EH (cell line): Measurements from ENCODE around the gene CACNA2D1.
"Not testable (repeated sequence)": the region's sequence is repeated elsewhere in the genome, so short reads cannot be mapped to it uniquely, and the experiment has no call there.

Experiments used
- DNase-seq: peaks from one replicate; pipeline ENCODE4 v3.0.0-alpha.2; 2015; ENCODE audit warnings: low read depth

Gene CACNA2D1

GRCh38 chr7:82166260-82167015 lies 277.1 kb downstream of the CACNA2D1 start:
- no peak for DNase-seq

DNA sequence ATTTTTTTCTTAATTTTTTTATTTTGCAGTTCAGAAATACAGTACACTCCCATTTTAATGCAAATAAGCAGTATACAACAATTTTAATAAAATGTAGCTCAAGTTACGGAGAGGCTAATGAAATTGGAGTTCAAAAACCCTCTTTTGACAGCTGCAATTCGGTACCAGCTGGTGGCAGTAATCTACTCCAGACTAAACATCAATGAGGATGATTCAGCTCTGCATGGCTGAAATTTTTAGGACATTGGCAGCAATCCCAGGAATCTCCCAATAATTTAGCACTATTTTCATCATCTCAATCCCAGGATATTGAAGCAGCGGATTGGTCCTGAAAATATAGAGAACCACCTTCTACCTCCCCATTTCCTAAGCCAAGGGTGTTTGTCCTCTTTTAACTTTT lies 278.8 kb downstream of the CACNA2D1 start:
- DNase-seq, result peak; percentile 85

GRCh38 chr7:82164410-82164809 lies 279.2 kb downstream of the CACNA2D1 start:
- DNase-seq, result no peak

GRCh38 chr7:82163586-82163985 lies 280.0 kb downstream of the CACNA2D1 start:
- no peak for DNase-seq

DNA sequence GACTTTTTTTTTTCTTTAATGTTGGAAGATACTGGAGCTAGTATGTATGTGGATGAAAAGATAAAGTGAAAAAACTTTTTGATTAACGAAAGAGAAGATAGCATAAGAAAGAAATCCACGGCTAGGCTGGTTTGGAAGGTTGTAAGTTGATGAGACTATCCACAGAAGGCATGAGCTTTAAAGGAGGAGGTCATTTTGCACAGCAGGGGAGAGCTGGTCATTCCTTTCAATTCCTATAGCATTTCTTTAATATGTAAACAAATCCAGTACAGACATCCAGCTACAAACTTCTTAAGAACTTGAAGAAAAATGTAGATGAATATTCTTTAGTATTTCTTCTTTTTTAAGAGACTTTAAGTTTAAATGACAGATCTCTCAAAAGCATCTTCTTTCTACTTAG lies 281.3 kb downstream of the CACNA2D1 start:
- DNase-seq, result peak; percentile 45

- DNase-seq, result no peak
Measured at GRCh38 chr7:82158327-82158726, 285.2 kb downstream of the CACNA2D1 start.

DNA sequence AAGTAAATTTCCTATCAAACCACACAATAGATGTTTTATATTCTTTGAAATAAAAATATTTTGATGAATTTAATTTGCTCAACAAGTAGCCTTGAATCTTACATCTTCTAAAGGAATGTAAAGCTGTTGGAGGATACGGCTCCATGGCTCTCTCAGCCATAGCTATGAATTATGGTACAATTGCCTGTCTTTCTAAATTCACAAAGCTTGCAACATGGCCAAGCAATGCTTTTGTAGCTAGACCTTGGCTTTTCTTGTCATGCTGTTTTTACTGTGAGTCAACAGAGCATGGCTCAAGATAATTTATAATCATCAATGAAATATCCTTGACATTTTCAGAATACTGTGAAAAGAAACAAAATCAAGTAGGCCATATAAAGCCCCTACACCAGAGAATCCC lies 286.7 kb downstream of the CACNA2D1 start:
- no peak for DNase-seq

DNA sequence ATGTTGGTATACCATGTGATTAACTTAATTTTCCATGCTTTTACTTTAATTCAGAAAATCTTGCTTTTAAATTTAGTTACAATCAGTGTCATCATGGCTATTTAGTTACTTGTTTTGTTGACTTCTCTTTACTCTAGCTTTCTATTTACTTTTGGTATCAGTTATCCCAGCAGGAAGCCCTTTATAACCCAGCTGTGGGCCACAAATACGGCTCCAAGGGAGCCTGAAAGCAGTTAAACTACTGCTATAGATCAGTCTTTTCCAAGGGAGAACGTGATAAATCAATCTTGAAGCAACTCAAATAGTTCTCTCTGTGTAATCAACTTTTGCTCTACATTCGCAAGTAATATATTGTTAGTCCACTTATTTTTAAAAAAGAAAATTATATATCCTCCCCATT lies 287.4 kb downstream of the CACNA2D1 start:
- no peak for DNase-seq

DNA sequence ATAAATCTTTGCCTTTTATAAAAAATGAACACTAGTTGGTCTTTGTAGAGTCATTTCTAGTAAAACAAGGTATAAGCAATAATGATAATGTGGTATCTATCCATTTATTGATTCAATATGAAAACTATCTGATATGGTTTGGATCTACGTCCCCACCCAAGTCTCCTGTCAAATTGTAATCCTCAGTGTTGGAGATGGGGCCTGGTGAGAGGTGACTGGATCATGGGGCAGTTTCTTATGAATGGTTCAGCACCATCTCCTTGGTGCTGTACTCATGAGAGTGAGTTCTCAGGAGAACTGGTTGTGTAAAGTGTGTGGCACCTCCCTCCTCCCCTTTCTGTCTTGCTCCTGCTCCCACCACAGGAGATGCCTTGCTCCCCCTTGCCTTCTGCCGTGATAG lies 288.8 kb downstream of the CACNA2D1 start:
- DNase-seq, result no peak

GRCh38 chr7:82153776-82154175 lies 289.8 kb downstream of the CACNA2D1 start:
- DNase-seq, result no peak

GRCh38 chr7:82152858-82153257 lies 290.7 kb downstream of the CACNA2D1 start:
- DNase-seq, result no peak

- no peak for DNase-seq
Measured at GRCh38 chr7:82146491-82146890, 297.1 kb downstream of the CACNA2D1 start.

DNA sequence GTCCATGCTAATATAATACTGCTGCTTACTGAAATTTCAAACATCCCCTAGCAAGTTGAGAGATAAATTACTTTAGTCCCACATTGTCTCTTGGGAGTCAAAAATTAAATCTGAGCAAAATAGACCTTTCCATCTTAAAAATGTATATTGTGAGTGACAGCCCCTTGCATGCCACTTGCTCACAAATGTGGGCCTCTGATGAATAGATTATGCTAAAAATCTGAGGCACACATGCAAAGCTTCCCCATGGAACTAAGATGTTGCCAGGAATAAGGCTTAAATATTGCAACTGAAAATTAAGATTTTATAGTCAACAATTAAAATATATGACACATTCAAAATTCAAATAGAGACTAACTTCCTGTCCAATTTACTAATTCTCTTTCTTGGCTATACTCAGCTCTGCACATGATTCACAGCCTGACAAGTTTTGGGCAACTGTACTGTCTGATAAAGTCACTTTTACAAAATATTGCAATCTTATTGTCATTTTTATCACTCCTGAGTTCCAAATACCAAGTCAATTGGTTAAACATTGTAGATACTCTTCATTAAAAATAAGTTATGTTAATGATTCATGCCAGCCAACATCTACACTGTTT lies 301.2 kb downstream of the CACNA2D1 start:
- DNase-seq, result no peak

DNA sequence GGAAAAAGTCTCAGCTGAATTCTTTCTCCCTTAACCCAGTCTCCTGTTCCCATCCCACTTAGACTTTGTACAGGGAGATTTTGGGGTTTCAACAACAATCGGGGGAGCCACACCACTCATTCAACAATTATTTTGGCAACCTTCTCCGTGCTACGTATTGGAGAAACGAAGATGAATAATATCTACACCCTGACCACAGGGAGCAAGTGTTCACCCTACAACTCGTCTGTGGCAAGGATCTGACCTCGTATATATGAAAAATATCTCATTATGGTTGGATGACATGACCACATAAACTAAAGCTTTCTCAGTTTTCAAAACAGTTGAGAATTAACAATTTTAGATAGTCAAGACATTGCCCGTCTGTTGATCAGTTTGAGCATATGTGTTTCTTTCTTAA lies 302.1 kb downstream of the CACNA2D1 start:
- DNase-seq, result no peak

- not testable (repeated sequence) for DNase-seq
Measured at GRCh38 chr7:82140608-82141007, 303.0 kb downstream of the CACNA2D1 start.

DNA sequence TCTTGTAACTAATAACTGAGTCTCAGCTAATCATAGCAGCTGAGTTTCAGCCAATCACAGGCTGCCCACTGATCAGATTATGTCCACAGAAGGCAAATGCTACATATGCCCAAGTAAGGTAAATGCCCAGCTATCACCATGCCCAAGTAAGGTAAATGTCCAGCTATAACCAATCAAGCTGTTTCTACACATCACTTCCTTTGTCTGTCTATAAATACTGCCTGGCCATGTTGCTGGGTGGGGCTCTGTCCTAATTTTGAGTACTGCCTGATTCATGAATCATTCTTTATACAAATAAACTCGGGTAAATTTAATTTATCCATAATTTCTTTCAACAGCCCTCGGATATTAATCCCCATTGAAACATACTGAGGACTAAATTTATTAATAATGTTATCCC lies 312.4 kb downstream of the CACNA2D1 start:
- DNase-seq, result peak; percentile 3

DNA sequence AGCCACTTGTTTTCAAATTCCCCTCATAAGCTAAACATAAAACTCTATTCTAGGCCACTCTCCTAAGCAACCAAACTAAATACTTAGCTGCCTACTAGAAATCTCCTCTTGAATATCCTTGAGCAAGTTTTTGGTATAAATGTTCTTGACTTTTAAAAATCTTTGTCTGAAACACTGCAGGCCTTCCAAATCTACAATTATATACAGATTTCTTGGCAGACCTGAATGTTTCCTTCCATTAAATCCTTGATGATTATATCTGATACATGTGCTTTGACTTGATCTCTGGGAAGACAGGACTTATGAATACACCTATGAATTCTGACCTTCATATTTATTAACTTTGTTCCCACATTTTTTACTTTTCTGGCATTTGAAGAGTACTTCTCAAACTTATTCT lies 314.5 kb downstream of the CACNA2D1 start:
- DNase-seq, result no peak

GRCh38 chr7:82128546-82128945 lies 315.0 kb downstream of the CACNA2D1 start:
- DNase-seq, result no peak

DNA sequence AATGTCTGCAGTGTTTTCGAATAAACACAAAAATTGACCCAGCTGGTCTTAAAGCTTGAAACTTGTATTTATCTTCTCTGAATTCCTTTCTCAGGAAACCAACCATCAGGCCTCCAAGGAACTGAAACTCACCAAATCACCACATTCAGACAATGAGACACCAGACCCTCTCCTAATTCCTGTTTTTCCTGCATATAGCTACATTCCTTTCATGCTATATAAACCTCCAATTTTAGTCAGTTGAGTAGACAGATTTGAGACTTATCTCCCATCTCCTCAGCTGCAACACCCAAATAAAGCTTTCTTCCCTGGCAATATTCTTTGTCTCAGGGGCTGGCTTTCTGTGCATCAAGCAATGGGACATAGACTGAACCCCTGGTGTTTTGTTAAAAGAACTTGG lies 317.0 kb downstream of the CACNA2D1 start:
- DNase-seq, result peak; percentile 7

- DNase-seq, result no peak
Measured at GRCh38 chr7:82124445-82124844, 319.1 kb downstream of the CACNA2D1 start.

DNA sequence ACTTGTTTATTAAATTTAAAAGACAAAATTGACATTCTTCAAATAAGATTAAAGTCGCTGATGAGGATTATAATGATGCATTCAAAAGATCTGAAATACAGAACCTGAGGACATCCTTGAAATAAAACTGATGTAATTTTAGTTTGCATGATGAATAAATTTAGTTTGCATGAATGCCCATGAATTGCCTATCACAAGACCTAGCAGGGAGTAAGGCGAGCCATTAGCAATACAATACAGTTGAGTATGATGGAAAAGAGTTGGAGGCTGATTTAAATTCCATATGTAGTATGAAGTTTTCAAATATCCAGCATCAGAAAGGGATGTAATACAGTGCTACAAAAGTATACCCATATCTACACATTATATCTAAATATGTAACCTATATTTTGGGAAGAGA lies 321.3 kb downstream of the CACNA2D1 start:
- DNase-seq, result no peak

GRCh38 chr7:82114237-82114636 lies 329.3 kb downstream of the CACNA2D1 start:
- DNase-seq, result no peak

DNA sequence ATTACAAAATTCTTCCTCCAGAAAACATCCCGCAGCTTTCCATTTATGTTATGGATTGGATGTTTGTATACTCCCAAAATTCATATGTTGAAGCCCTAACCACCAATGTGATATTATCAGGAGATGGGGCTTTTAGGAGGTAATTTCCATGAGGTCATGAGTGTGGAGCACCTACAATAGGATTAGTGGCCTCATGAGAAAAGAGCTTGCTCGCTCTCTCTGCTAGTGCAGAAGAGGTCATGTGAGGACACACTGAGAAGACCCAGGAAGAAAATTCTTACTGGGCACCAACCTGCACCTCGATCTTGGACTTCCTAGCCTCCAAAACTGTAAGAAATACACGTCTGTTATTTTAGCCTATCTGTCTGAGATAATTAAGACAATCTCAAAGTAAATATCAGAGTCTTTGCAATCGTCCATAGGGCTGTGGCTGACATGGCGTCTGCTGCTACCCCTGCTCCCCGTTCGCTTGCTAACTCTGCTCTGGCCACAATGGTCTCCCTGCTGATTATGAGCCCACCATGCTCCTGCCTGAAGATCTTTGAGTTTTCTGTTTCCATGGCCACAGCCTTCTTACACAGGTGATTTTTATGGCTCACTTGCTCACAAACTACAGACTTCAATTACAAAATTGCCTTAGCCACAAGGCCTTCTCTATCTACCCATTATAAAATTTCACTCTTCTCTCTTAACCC lies 333.3 kb downstream of the CACNA2D1 start:
- DNase-seq, result no peak
